ENCODE measurements around the gene RIMS4.

Gene RIMS4

GRCh38 chr20:44833437-44833836, 23.1 kb upstream of the RIMS4 start:
- H3K4me1 ChIP-seq: no peaks in the 10 kb centered on the region
- H3K36me3 ChIP-seq (ENCODE audit: control insufficient read depth, insufficient read depth, low read length): no peaks in the 10 kb centered on the region
- H3K4me3 ChIP-seq (ENCODE audit: low read depth, low read length): no peak overlapping the region
- H3K27ac ChIP-seq: no peak overlapping the region
- no peaks in the 10 kb centered on the region for H3K79me2 ChIP-seq
- no peak overlapping the region for H2AFZ ChIP-seq
- H3K4me2 ChIP-seq (ENCODE audit: low read length): no peak overlapping the region
- H3K9me3 ChIP-seq (ENCODE audit: control insufficient read depth, low read length): no peaks in the 10 kb centered on the region
- H3K27me3 ChIP-seq (ENCODE audit: control insufficient read depth, insufficient read depth, low read length): no peaks in the 10 kb centered on the region
- no peak overlapping the region for H3K9ac ChIP-seq
- TF ChIP-seq CTCF (IDR thresholded peaks at IDR 0.05): no peak

- Histone ChIP-seq H3K27me3 (ENCODE audit: control insufficient read depth, insufficient read depth, low read length) (no peaks in the 10 kb centered on the region), H3K9ac (no peak overlapping the region), H3K36me3 (ENCODE audit: control insufficient read depth, insufficient read depth, low read length) (no peaks in the 10 kb centered on the region), H3K9me3 (ENCODE audit: control insufficient read depth, low read length) (no peaks in the 10 kb centered on the region), H2AFZ (no peak overlapping the region), H3K4me3 (ENCODE audit: low read depth, low read length) (no peak overlapping the region), H3K4me1 (no peaks in the 10 kb centered on the region), H3K4me2 (ENCODE audit: low read length) (no peak overlapping the region), H3K79me2 (no peaks in the 10 kb centered on the region), H3K27ac (no peak overlapping the region)
- no peak for TF ChIP-seq CTCF (IDR thresholded peaks at IDR 0.05)
These were observed 22.4 kb upstream of the RIMS4 start for GRCh38 chr20:44832724-44833123.

- Histone ChIP-seq H3K36me3 (ENCODE audit: control insufficient read depth, insufficient read depth, low read length) (no peaks in the 10 kb centered on the region), H3K79me2 (no peaks in the 10 kb centered on the region), H3K4me1 (no peaks in the 10 kb centered on the region), H3K27ac (no peak overlapping the region), H3K27me3 (ENCODE audit: control insufficient read depth, insufficient read depth, low read length) (no peaks in the 10 kb centered on the region), H3K9ac (no peak overlapping the region), H3K4me2 (ENCODE audit: low read length) (no peak overlapping the region), H3K4me3 (ENCODE audit: low read depth, low read length) (no peak overlapping the region), H2AFZ (no peak overlapping the region), H3K9me3 (ENCODE audit: control insufficient read depth, low read length) (no peaks in the 10 kb centered on the region)
- no peak for TF ChIP-seq CTCF (IDR thresholded peaks at IDR 0.05)
These were observed 20.6 kb upstream of the RIMS4 start for GRCh38 chr20:44830995-44831394.

- Histone ChIP-seq H3K4me3 (ENCODE audit: low read depth, low read length) (no peak overlapping the region), H3K4me2 (ENCODE audit: low read length) (no peak overlapping the region), H3K36me3 (ENCODE audit: control insufficient read depth, insufficient read depth, low read length) (no peaks in the 10 kb centered on the region), H3K4me1 (no peaks in the 10 kb centered on the region), H3K9ac (no peak overlapping the region), H3K27me3 (ENCODE audit: control insufficient read depth, insufficient read depth, low read length) (no peaks in the 10 kb centered on the region), H3K9me3 (ENCODE audit: control insufficient read depth, low read length) (no peaks in the 10 kb centered on the region), H2AFZ (no peak overlapping the region), H3K79me2 (no peaks in the 10 kb centered on the region), H3K27ac (no peak overlapping the region)
- no peak for TF ChIP-seq CTCF (IDR thresholded peaks at IDR 0.05)
These were observed 20.2 kb upstream of the RIMS4 start for GRCh38 chr20:44830523-44830922.

- H3K9ac ChIP-seq: no peak overlapping the region
- no peak overlapping the region for H2AFZ ChIP-seq
- H3K27me3 ChIP-seq (ENCODE audit: control insufficient read depth, insufficient read depth, low read length): no peaks in the 10 kb centered on the region
- H3K27ac ChIP-seq: no peak overlapping the region
- H3K79me2 ChIP-seq: no peaks in the 10 kb centered on the region
- no peak overlapping the region for H3K4me3 ChIP-seq (ENCODE audit: low read depth, low read length)
- H3K4me2 ChIP-seq (ENCODE audit: low read length): no peak overlapping the region
- H3K9me3 ChIP-seq (ENCODE audit: control insufficient read depth, low read length): no peaks in the 10 kb centered on the region
- no peaks in the 10 kb centered on the region for H3K36me3 ChIP-seq (ENCODE audit: control insufficient read depth, insufficient read depth, low read length)
- H3K4me1 ChIP-seq: no peaks in the 10 kb centered on the region
- TF ChIP-seq CTCF (IDR thresholded peaks at IDR 0.05): no peak
These were observed 19.3 kb upstream of the RIMS4 start for GRCh38 chr20:44829688-44830087.

All from parathyroid adenoma (tissue), 2 donors.